ENCODE results near the gene C16orf87. TPM values are rescaled to one million over a fixed set of nuclear protein-coding genes. Genes with fewer than 3 reads are reported as not detected.

The C16orf87 gene
- total RNA-seq, 1 experiment from 2014 or later = 22.5 TPM

DNA sequence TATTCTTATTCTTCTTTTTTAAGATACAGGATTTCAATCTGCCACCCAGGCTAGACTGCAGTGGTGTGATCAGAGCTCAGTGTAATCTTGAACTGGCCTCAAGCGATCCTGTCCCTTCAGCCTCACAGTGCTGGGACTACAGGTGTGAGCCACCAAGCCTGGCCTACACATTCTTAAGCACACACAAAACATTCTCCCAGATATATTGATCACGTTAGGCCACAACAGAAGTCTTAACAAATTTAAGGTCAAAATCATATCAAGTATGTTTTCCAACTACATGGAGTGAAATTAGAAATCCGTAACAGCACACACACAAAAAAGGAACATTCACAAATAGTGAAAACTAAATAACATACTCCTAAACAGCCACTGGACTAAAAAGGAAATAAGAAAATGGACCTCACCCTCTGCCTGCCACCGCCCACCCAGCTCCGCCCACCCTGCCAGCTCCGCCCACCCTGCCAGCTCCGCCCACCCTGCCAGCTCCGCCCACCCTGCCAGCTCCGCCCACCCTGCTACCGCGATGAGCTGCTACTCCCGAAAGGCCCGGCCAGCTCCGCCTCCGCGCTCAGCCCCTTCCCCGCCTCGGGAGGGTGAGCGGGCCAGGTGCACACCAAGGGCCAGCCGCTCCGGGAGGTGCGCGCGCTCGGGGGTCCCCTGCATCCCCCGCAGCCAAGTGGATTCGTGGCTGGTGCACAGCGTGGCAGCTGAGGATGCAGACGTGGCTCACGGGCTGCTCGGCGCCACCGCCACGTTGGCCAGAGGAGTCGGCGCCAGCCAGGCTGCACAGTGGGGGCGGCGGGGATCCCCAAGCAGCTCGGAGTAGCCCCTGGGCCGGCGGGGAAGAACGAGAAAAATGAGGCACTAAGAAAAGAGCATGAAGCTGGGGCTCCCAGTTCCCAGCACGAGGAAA, 41.2 kb downstream of the C16orf87 start:
- H3K9me3 Mint-ChIP-seq = peaks cover 29% of the 10 kb centered on the region
- peak overlapping the region; percentile 82 for H3K4me3 Mint-ChIP-seq
- DNase-seq (ENCODE audit: low spot score) = peak; percentile 86
- ChIA-PET POLR2A (interaction anchor here (0.6 to 1.3 kb wide), 4 partner anchors 13 to 160 kb away, joined by 3 to 4 read pairs (median 3); no protein-coding TSS in a partner anchor), CTCF (interaction anchor here (0.7 to 2.4 kb wide), 7 partner anchors 8 to 119 kb away, joined by 3 to 12 read pairs (median 5); partner anchors contain the start of gene ORC6)
- H3K27ac Mint-ChIP-seq = peak overlapping the region; percentile 99
- peaks cover 2% of the 10 kb centered on the region; the same call in 1 of the 2 replicates for H3K27me3 Mint-ChIP-seq (ENCODE audit: low read depth)
- H3K4me1 Mint-ChIP-seq = peaks cover 34% of the 10 kb centered on the region
- H3K36me3 Mint-ChIP-seq = peaks cover 28% of the 10 kb centered on the region
- ATAC-seq = peak; percentile 94
- TF ChIP-seq KAT7 (CRISPR knock-in tag; IDR thresholded peaks at IDR 0.05; ENCODE audit: borderline replicate concordance) (0 out of 2 replicates have a peak, but pooled peaks have one; percentile 78), FOXJ3 (CRISPR knock-in tag; IDR thresholded peaks at IDR 0.05; ENCODE audit: borderline replicate concordance) (no peak), ZNF416 (CRISPR knock-in tag; IDR thresholded peaks at IDR 0.05) (no peak), FOXK1 (CRISPR knock-in tag; IDR thresholded peaks at IDR 0.05) (0 out of 2 replicates have a peak, but pooled peaks have one; percentile 10), SMAD4 (CRISPR knock-in tag; IDR thresholded peaks at IDR 0.05) (no peak), MYBL2 (CRISPR knock-in tag; IDR thresholded peaks at IDR 0.05) (no peak), ELF4 (CRISPR knock-in tag; IDR thresholded peaks at IDR 0.05; ENCODE audit: low read depth) (no peak), ZMAT4 (CRISPR knock-in tag; IDR thresholded peaks at IDR 0.05) (no peak), ATF6 (CRISPR knock-in tag; IDR thresholded peaks at IDR 0.05) (no peak), OVOL2 (CRISPR knock-in tag; IDR thresholded peaks at IDR 0.05; ENCODE audit: borderline replicate concordance) (no peak), TEAD4 (CRISPR knock-in tag; IDR thresholded peaks at IDR 0.05) (0 out of 2 replicates have a peak, but pooled peaks have one; percentile 16), CBFB (CRISPR knock-in tag; IDR thresholded peaks at IDR 0.05; ENCODE audit: low read depth) (no peak), NR3C1 (CRISPR knock-in tag; conservative IDR thresholded peaks at IDR 0.05; ENCODE audit: low read depth) (no peak), SP1 (CRISPR knock-in tag; conservative IDR thresholded peaks at IDR 0.05) (peak; percentile 28), IRF2 (CRISPR knock-in tag; IDR thresholded peaks at IDR 0.05; ENCODE audit: borderline replicate concordance, low read depth) (no peak), HMGXB4 (CRISPR knock-in tag; IDR thresholded peaks at IDR 0.05) (no peak), MAX (CRISPR knock-in tag; IDR thresholded peaks at IDR 0.05) (peak; percentile 79)
- TF ChIP-seq, protein P1, sequence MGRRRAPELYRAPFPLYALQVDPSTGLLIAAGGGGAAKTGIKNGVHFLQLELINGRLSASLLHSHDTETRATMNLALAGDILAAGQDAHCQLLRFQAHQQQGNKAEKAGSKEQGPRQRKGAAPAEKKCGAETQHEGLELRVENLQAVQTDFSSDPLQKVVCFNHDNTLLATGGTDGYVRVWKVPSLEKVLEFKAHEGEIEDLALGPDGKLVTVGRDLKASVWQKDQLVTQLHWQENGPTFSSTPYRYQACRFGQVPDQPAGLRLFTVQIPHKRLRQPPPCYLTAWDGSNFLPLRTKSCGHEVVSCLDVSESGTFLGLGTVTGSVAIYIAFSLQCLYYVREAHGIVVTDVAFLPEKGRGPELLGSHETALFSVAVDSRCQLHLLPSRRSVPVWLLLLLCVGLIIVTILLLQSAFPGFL (CRISPR knock-in tag; IDR thresholded peaks at IDR 0.05; ENCODE audit: borderline replicate concordance) = no peak
- TF ChIP-seq, protein P2, sequence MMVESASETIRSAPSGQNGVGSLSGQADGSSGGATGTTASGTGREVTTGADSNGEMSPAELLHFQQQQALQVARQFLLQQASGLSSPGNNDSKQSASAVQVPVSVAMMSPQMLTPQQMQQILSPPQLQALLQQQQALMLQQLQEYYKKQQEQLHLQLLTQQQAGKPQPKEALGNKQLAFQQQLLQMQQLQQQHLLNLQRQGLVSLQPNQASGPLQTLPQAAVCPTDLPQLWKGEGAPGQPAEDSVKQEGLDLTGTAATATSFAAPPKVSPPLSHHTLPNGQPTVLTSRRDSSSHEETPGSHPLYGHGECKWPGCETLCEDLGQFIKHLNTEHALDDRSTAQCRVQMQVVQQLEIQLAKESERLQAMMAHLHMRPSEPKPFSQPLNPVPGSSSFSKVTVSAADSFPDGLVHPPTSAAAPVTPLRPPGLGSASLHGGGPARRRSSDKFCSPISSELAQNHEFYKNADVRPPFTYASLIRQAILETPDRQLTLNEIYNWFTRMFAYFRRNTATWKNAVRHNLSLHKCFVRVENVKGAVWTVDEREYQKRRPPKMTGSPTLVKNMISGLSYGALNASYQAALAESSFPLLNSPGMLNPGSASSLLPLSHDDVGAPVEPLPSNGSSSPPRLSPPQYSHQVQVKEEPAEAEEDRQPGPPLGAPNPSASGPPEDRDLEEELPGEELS (CRISPR knock-in tag; IDR thresholded peaks at IDR 0.05) = peak; percentile 44; the same call in 1 of the 2 replicates
- TF ChIP-seq, protein P3, sequence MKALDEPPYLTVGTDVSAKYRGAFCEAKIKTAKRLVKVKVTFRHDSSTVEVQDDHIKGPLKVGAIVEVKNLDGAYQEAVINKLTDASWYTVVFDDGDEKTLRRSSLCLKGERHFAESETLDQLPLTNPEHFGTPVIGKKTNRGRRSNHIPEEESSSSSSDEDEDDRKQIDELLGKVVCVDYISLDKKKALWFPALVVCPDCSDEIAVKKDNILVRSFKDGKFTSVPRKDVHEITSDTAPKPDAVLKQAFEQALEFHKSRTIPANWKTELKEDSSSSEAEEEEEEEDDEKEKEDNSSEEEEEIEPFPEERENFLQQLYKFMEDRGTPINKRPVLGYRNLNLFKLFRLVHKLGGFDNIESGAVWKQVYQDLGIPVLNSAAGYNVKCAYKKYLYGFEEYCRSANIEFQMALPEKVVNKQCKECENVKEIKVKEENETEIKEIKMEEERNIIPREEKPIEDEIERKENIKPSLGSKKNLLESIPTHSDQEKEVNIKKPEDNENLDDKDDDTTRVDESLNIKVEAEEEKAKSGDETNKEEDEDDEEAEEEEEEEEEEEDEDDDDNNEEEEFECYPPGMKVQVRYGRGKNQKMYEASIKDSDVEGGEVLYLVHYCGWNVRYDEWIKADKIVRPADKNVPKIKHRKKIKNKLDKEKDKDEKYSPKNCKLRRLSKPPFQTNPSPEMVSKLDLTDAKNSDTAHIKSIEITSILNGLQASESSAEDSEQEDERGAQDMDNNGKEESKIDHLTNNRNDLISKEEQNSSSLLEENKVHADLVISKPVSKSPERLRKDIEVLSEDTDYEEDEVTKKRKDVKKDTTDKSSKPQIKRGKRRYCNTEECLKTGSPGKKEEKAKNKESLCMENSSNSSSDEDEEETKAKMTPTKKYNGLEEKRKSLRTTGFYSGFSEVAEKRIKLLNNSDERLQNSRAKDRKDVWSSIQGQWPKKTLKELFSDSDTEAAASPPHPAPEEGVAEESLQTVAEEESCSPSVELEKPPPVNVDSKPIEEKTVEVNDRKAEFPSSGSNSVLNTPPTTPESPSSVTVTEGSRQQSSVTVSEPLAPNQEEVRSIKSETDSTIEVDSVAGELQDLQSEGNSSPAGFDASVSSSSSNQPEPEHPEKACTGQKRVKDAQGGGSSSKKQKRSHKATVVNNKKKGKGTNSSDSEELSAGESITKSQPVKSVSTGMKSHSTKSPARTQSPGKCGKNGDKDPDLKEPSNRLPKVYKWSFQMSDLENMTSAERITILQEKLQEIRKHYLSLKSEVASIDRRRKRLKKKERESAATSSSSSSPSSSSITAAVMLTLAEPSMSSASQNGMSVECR (CRISPR knock-in tag; IDR thresholded peaks at IDR 0.05; ENCODE audit: borderline replicate concordance) = no peak
